ENCODE measurements around the gene RNASE2.
A peak's percentile ranks its signal among the peaks of the same experiment; 100 is the strongest.
"Not testable (repeated sequence)": the region's sequence is repeated elsewhere in the genome, so short reads cannot be mapped to it uniquely, and the experiment has no call there.

Gene RNASE2

GRCh38 chr14:20985650-20986049, 30.4 kb downstream of the RNASE2 start:
- not testable (repeated sequence) for DNase-seq

- no peak for DNase-seq
These were observed 31.5 kb downstream of the RNASE2 start for GRCh38 chr14:20986811-20987210.

GRCh38 chr14:20988717-20989470, 33.6 kb downstream of the RNASE2 start:
- no peak for DNase-seq

DNA sequence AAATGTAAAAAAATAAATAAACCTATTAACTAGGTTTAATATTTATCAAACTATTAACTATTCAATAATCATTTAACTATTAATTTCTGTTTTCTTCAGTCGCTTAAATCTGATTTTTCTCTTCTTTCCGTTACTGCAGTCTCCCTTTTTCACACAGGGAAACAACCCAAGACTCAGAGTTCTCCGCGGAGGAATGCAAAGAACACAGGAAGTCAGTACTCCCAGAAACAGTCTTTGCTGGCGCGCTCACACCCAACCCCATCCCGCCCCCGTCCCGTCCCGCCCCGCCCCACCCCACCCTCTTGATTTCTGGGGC, 34.1 kb downstream of the RNASE2 start:
- DNase-seq, result no peak

GRCh38 chr14:20989787-20990600, 34.7 kb downstream of the RNASE2 start, which contains the start of gene METTL17:
METTL17 (plus strand) TSS chr14:20989980; CDS start chr14:20990003, 23 bp downstream.
- peak; percentile 92 for DNase-seq

DNA sequence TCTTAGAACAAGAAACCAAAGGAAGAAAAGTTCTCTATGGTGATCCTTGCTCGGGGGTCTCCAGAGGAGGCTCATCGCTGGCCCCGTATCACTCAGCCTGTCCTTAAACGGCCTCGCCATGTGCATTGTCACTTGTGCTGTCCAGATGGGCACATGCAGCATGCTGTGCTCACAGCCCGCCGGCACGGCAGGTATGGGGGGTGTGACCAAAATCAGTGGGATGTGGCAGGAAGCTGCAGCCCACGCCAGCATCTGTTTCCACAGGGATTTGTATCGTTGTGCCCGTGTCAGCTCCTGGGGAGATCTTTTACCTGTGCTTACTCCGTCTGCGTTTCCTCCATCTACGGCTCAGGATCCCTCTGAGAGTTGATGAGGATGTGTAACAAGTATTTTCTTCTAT, 41.2 kb downstream of the RNASE2 start:
- no peak for DNase-seq

DNA sequence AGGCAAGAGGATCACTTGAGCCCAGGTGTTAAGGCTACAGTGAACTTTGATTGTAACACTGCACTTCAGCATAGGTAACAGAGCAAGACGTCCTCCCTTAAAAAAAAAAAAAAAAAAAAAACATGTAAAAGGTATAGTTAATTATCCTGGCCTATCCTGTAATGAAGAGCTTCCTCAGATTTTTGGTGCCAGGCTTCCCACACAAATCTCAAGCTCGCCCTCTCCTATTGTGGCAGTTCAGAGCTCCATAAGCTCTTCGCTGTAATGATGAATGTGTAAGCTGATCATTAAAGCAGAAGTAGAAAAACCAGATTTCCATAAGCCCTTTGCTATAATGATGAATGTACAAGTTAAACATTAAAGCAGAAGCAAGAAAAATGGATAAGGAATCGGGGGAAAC, 41.8 kb downstream of the RNASE2 start:
- DNase-seq, result no peak

- DNase-seq, result no peak
These were observed 42.3 kb downstream of the RNASE2 start for GRCh38 chr14:20997564-20997963.

- DNase-seq, result no peak
These were observed 42.9 kb downstream of the RNASE2 start for GRCh38 chr14:20998139-20998538.

DNA sequence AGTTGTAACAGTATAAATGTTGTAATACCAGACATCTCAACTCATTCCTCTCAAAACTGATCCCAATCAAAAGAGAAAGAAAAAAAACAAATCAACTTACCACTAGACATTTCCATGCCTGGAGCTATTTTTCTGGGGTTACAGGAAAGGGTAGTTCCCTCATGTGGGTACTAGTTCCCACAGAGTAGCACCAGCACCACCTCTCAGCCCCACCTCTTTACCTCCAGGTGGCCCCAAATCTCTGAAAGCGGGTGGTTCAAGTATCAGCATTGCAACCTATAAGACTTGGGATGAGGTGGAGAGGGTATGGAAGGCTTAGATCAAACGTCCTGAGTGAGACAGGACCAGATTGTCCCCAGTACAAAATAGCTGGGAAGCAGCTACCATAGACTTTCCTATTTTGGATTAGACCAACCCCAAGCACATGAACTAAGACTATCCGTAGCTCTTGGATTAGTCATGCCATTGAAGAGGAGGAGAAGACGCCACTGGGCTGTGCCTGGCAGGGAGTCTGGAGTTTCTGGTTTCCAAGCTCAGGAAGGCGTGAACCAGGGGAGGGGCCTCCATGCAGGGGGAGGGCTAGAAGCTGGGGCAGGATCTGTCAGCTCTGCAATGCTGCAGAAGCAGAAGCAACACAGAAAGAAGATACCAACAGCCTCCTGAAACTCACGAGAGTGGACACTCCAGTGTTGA, 43.5 kb downstream of the RNASE2 start, which contains the start of gene SLC39A2:
Gene SLC39A2 (plus strand): TSS at position 620 of the 693 bp plus-strand sequence. CDS start 154 bp downstream, outside the sequence.
- no peak for DNase-seq

GRCh38 chr14:20999591-20999990, 44.3 kb downstream of the RNASE2 start:
- no peak for DNase-seq

DNA sequence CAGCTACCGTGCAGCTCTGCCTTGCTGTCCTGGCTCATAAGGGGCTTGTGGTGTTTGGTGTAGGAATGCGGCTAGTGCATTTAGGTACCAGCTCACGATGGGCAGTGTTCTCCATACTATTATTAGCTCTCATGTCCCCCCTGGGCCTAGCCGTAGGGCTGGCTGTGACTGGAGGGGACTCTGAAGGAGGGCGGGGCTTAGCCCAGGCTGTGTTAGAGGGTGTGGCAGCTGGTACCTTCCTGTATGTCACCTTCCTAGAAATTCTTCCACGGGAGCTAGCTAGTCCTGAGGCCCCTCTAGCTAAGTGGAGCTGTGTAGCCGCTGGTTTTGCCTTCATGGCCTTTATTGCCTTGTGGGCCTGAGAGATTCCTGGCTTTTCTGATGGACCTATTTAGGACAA, 45.9 kb downstream of the RNASE2 start:
- DNase-seq, result no peak

DNA sequence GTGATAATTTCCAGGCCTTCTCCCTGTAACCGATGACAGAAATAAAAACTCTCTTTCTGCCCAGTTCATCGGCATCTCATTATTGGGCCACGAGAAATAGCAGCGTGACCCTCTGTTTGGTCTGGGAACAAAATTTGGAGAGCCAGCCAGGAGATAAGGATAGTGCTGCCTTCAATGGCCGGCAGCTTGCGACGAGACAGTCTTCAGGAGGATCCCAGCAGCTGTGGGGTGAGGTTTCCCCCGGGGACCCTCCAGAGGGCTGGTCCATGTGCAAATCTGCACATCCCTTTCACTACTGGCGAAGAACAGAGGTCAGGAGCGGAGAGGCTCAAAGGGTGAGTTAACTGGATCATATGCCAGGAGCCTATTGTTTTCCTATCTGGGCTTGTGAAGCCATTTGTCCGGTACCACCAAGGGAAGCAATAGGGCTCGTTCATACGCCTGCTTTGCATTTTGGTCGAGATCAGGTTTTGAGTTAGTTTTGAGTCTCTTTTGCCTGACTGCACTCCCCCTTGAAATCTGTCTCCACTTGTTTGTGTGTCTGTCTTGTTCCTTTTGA, 48.6 kb downstream of the RNASE2 start:
- DNase-seq, result no peak
